Measurements from ENCODE around the gene MS4A6A. TPM values are rescaled to one million over a fixed set of nuclear protein-coding genes. Genes with fewer than 3 reads are reported as not detected.

Gene MS4A6A
- total RNA-seq, 3 donors from 2014 or later (not counting 1 experiment from before 2014, with no cell fraction given): 1.8 to 27.2 (median 11.8) TPM

DNA sequence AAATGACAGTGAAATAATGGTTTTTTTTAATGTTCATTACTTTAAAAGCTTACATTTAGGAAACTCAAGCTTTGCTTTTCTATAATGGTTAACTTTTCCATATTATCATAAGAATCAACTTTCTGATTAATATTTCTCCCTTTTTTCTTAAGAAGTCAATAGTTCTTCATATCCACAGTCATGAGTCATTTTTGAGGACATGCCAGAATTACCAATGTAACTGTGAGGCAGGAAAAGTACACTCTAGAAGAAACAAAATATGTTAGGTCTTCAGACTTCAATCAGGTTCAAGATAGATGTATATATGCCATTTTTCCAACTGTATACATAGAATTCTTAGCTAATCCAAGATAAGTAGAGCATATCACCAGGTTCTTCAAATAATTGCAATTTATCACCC lies 10.9 kb downstream of the MS4A6A start:
- H3K4me1 ChIP-seq (ENCODE audit: control insufficient read depth, insufficient read depth, low read length): no peaks in the 10 kb centered on the region
- H3K27ac ChIP-seq (ENCODE audit: low read length): no peak overlapping the region
- intact Hi-C loops (cut with micrococcal nuclease): no loop called here
- H3K27me3 ChIP-seq (ENCODE audit: control insufficient read depth, insufficient read depth, low read length): no peaks in the 10 kb centered on the region
- H3K9me3 ChIP-seq (ENCODE audit: control insufficient read depth, insufficient read depth, low read length): peaks cover 8% of the 10 kb centered on the region
- Mint-ChIP-seq H3K36me3 (no peaks in the 10 kb centered on the region), H3K9me3 (no peaks in the 10 kb centered on the region), H3K27me3 (ENCODE audit: low read depth in 2 of 2) (peaks cover 0 to 5% of the 10 kb centered on the region in 2 donors), H3K4me3 (no peak overlapping the region), H3K27ac (no peak overlapping the region), H3K4me1 (peaks cover 10 to 14% of the 10 kb centered on the region in 2 donors)
- TF ChIP-seq, protein P1, sequence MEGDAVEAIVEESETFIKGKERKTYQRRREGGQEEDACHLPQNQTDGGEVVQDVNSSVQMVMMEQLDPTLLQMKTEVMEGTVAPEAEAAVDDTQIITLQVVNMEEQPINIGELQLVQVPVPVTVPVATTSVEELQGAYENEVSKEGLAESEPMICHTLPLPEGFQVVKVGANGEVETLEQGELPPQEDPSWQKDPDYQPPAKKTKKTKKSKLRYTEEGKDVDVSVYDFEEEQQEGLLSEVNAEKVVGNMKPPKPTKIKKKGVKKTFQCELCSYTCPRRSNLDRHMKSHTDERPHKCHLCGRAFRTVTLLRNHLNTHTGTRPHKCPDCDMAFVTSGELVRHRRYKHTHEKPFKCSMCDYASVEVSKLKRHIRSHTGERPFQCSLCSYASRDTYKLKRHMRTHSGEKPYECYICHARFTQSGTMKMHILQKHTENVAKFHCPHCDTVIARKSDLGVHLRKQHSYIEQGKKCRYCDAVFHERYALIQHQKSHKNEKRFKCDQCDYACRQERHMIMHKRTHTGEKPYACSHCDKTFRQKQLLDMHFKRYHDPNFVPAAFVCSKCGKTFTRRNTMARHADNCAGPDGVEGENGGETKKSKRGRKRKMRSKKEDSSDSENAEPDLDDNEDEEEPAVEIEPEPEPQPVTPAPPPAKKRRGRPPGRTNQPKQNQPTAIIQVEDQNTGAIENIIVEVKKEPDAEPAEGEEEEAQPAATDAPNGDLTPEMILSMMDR (IDR thresholded peaks at IDR 0.05): no peak
- DNase-seq (no peak), ATAC-seq (no peak)
- no peaks in the 10 kb centered on the region for H3K36me3 ChIP-seq (ENCODE audit: control insufficient read depth, insufficient read depth, low read length)
- no peak overlapping the region for H3K4me3 ChIP-seq (ENCODE audit: low read length)

GRCh38 chr11:60170566-60170965 lies 12.3 kb downstream of the MS4A6A start:
- H3K4me1 Mint-ChIP-seq: peaks cover under 1 to 2% of the 10 kb centered on the region in 2 donors
- intact Hi-C loops (cut with micrococcal nuclease): no loop called here
- TF ChIP-seq, protein P1 (IDR thresholded peaks at IDR 0.05): no peak
- no peak for DNase-seq
- no peaks in the 10 kb centered on the region for H3K9me3 Mint-ChIP-seq
- H3K4me3 ChIP-seq (ENCODE audit: low read length): no peak overlapping the region
- H3K9me3 ChIP-seq (ENCODE audit: control insufficient read depth, insufficient read depth, low read length): peaks cover 8% of the 10 kb centered on the region
- H3K4me3 Mint-ChIP-seq: no peak overlapping the region
- no peak overlapping the region for H3K27ac ChIP-seq (ENCODE audit: low read length)
- WGBS (ENCODE audit: insufficient coverage): 90% methylated on average over 1 of the region's 1 CpG
- no peak for ATAC-seq
- H3K27ac Mint-ChIP-seq: no peak overlapping the region
- H3K27me3 ChIP-seq (ENCODE audit: control insufficient read depth, insufficient read depth, low read length): no peaks in the 10 kb centered on the region
- H3K36me3 Mint-ChIP-seq: no peaks in the 10 kb centered on the region
- peaks cover 5 to 6% of the 10 kb centered on the region in 2 donors for H3K27me3 Mint-ChIP-seq (ENCODE audit: low read depth in 2 of 2)
- H3K36me3 ChIP-seq (ENCODE audit: control insufficient read depth, insufficient read depth, low read length): no peaks in the 10 kb centered on the region
- no peaks in the 10 kb centered on the region for H3K4me1 ChIP-seq (ENCODE audit: control insufficient read depth, insufficient read depth, low read length)

DNA sequence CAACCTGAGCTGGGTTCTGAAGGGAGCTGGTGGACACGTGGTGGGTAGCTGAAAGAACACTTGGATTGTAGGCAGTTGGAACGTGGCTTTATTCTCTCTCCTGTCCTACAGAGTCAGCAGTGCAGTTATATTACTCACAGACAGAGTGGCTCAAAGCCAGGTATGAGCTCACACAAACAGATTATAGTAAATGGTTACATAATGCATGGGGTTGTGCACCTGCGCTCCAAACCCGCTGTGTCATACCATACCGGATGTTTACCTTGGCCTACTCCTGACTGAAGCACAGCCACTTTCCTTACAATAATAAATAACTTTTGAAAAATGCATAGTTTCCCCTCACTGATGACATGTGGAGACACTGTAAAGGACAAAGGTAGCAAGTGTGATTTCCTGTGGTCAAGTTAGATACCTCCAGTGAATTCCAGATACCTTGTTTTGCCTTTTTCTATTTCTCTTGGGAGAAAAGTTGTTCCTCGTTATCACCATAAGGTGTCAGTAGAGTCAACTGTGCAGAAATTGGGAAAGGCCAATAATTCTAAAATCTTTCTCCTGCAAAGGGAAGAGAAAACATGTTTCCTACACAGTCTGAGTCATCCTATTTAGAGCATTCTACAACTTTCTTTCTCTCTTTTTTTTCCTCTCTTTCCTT lies 13.5 kb downstream of the MS4A6A start:
- no peaks in the 10 kb centered on the region for H3K4me1 ChIP-seq (ENCODE audit: control insufficient read depth, insufficient read depth, low read length)
- H3K9me3 Mint-ChIP-seq: no peaks in the 10 kb centered on the region
- no peak overlapping the region for H3K4me3 Mint-ChIP-seq

More for the DNA sequence above, 13.5 kb downstream of the MS4A6A start:
- Histone ChIP-seq H3K4me3 (ENCODE audit: low read length) (no peak overlapping the region), H3K9me3 (ENCODE audit: control insufficient read depth, insufficient read depth, low read length) (peaks cover 8% of the 10 kb centered on the region), H3K27ac (ENCODE audit: low read length) (no peak overlapping the region), H3K27me3 (ENCODE audit: control insufficient read depth, insufficient read depth, low read length) (no peaks in the 10 kb centered on the region), H3K36me3 (ENCODE audit: control insufficient read depth, insufficient read depth, low read length) (no peaks in the 10 kb centered on the region)
- TF ChIP-seq, protein P1 (IDR thresholded peaks at IDR 0.05): no peak
- Mint-ChIP-seq H3K27ac (no peak overlapping the region), H3K36me3 (no peaks in the 10 kb centered on the region), H3K4me1 (no peaks in the 10 kb centered on the region), H3K27me3 (ENCODE audit: low read depth in 2 of 2) (peaks cover 0 to 7% of the 10 kb centered on the region in 2 donors)
- WGBS (ENCODE audit: insufficient coverage): 83% methylated on average over 6 of the region's 6 CpGs
- DNase-seq (peak in 1 of 2 donors; percentile 6), ATAC-seq (no peak)
- intact Hi-C loops (cut with micrococcal nuclease): no loop called here
